ENCODE measurements around the gene EIF4B. TPM values are rescaled to one million over a fixed set of nuclear protein-coding genes. Genes with fewer than 3 reads are reported as not detected.

EIF4B gene
- polyA plus RNA-seq, 1 of the 3 experiments (the other 2 are of a cell fraction) = 267 TPM

GRCh38 chr12:53062977-53063707 lies 56.9 kb downstream of the EIF4B start:
- H3K4me2 ChIP-seq = no peak overlapping the region
- H2AFZ ChIP-seq (ENCODE audit: low read depth) = no peak overlapping the region
- no peaks in the 10 kb centered on the region for H3K9me2 ChIP-seq
- TF ChIP-seq FOXM1 (IDR thresholded peaks at IDR 0.05; ENCODE audit: low read depth) = no peak
- TF ChIP-seq MXI1 (IDR thresholded peaks at IDR 0.05; ENCODE audit: low read depth, low read length) = no peak
- no peak for TF ChIP-seq USF1 (IDR thresholded peaks at IDR 0.05; ENCODE audit: borderline replicate concordance, low read depth)
- TF ChIP-seq FOXJ3 (CRISPR knock-in tag; IDR thresholded peaks at IDR 0.05) = no peak
- no peak for TF ChIP-seq GABPA (IDR thresholded peaks at IDR 0.05; ENCODE audit: low read depth)
- no peak for TF ChIP-seq TCF12 (IDR thresholded peaks at IDR 0.05)
- TF ChIP-seq TAF1 (IDR thresholded peaks at IDR 0.05; ENCODE audit: borderline replicate concordance, low read depth, low read length) = no peak
- no peak for TF ChIP-seq RXRA (IDR thresholded peaks at IDR 0.05; ENCODE audit: borderline replicate concordance, low read depth)
- TF ChIP-seq RFX5 (IDR thresholded peaks at IDR 0.05; ENCODE audit: low read length) = no peak
- TF ChIP-seq EZH2phosphoT487 (IDR thresholded peaks at IDR 0.05; ENCODE audit: borderline replicate concordance, low read depth) = no peak
- TF ChIP-seq, protein P1, sequence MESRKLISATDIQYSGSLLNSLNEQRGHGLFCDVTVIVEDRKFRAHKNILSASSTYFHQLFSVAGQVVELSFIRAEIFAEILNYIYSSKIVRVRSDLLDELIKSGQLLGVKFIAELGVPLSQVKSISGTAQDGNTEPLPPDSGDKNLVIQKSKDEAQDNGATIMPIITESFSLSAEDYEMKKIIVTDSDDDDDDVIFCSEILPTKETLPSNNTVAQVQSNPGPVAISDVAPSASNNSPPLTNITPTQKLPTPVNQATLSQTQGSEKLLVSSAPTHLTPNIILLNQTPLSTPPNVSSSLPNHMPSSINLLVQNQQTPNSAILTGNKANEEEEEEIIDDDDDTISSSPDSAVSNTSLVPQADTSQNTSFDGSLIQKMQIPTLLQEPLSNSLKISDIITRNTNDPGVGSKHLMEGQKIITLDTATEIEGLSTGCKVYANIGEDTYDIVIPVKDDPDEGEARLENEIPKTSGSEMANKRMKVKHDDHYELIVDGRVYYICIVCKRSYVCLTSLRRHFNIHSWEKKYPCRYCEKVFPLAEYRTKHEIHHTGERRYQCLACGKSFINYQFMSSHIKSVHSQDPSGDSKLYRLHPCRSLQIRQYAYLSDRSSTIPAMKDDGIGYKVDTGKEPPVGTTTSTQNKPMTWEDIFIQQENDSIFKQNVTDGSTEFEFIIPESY (IDR thresholded peaks at IDR 0.05; ENCODE audit: borderline replicate concordance, low read depth) = no peak
- TF ChIP-seq NRF1 (IDR thresholded peaks at IDR 0.05; ENCODE audit: low read depth, low read length) = no peak
- no peak for TF ChIP-seq RAD21 (IDR thresholded peaks at IDR 0.05; ENCODE audit: low read length)
- TF ChIP-seq EP300 (IDR thresholded peaks at IDR 0.05; ENCODE audit: borderline replicate concordance in 1 of 2, low read depth in 1 of 2, low read length in 1 of 2) = no peak
- H3F3A ChIP-seq (replicated peaks; ENCODE audit: insufficient read depth) = peaks cover 36% of the 10 kb centered on the region
- H3K9ac ChIP-seq = no peak overlapping the region
- peaks cover 16 to 38% of the 10 kb centered on the region in 2 experiments for H3K36me3 ChIP-seq (replicated peaks in 1 of 2; ENCODE audit: control insufficient read depth in 1 of 2, insufficient read depth in 2 of 2, low read length in 1 of 2)
- H3K4me3 ChIP-seq (ENCODE audit: low read depth in 2 of 2, low read length in 1 of 2) = no peak overlapping the region
- H3K27me3 ChIP-seq (ENCODE audit: insufficient read depth) = no peaks in the 10 kb centered on the region
- H3K79me2 ChIP-seq (ENCODE audit: insufficient read depth) = no peaks in the 10 kb centered on the region
- WGBS (ENCODE audit: low lambda C conversion rate) = 93% methylated on average over 13 of the region's 14 CpGs
- peaks cover 17 to 22% of the 10 kb centered on the region in 2 experiments; a peak in 3 of 4 replicates for H3K4me1 ChIP-seq (ENCODE audit: control insufficient read depth in 1 of 2, insufficient read depth in 2 of 2, low read depth in 1 of 2, low read length in 1 of 2)
- ChIA-PET POLR2A (interaction anchor here (1.0 kb wide), 1 partner anchor 16 kb away, joined by 3 read pairs; the partner anchor contains the start of gene SPRYD3), CTCF (interaction anchor here (0.8 to 14.5 kb wide), 7 partner anchors 10 to 226 kb away, joined by 3 to 385 read pairs (median 96); partner anchors contain the start of genes IGFBP6, SOAT2, SPRYD3 and TNS2)
- peak overlapping the region in 1 of 2 experiments; percentile 66; a peak in 1 of 4 replicates for H3K27ac ChIP-seq (ENCODE audit: low read depth in 2 of 2, low read length in 1 of 2)
- H3K9me3 ChIP-seq = no peaks in the 10 kb centered on the region
- DNase-seq = peak; percentile 6
- H4K20me1 ChIP-seq (ENCODE audit: insufficient read depth) = no peaks in the 10 kb centered on the region
